Esophagus (tissue), 2 donors: ENCODE measurements around the gene LAMC3. TPM values are rescaled to one million over a fixed set of nuclear protein-coding genes. Genes with fewer than 3 reads are reported as not detected.

Source experiments
- polyA plus RNA-seq, 2 donors: library from polyadenylated mRNA; stranded (reverse); fragments of 200-250 nt; gene quantifications; one replicate each; pipeline ENCODE4 v1.2.3, GENCODE V29; 2013
- donor health status: healthy with polysubstance abuse.
- donor health status: Bipolar disorder and iron deficiency.

Gene LAMC3
- polyA plus RNA-seq, 2 donors = 1.1 to 1.2 TPM

Other genes starting within 250 kb of the LAMC3 start
- gene ABL1, start 173.9 kb upstream of the LAMC3 start, polyA plus RNA-seq = 10 to 100 TPM; 13.6 to 19.0 TPM
- under 1 TPM; 0.08 to 0.16 TPM for gene QRFP, start 112.4 kb upstream of the LAMC3 start, polyA plus RNA-seq
- under 1 TPM; 0.06 to 0.24 TPM for gene FIBCD1, start 69.9 kb upstream of the LAMC3 start, polyA plus RNA-seq
- gene AIF1L, start 87.4 kb downstream of the LAMC3 start, polyA plus RNA-seq = 100 to 1,000 TPM in 1 of 2 donors, 10 to 100 TPM in 1; 59.3 to 184 TPM
- gene NUP214, start 116.4 kb downstream of the LAMC3 start, polyA plus RNA-seq = 10 to 100 TPM; 22.3 to 31.3 TPM